Panc1 (cell line): ENCODE results near the gene AGPS.

ENCODE experiments used
- CTCF ChIP-seq: fragments of 450-650 bp; IDR thresholded peaks from 2 replicates; pipeline ENCODE4 v1.5.1; 2017; ENCODE audit warnings: mild to moderate bottlenecking
- TF ChIP-seq, protein P1 (sequence below), 2 experiments: IDR thresholded peaks; 2 replicates each; pipeline ENCODE4 v1.6.1; 2011 to 2012; ENCODE audit warnings: low read depth in 2 of 2, control low read depth in 1 of 2, low read length in 1 of 2, mild to moderate bottlenecking in 1 of 2, moderate library complexity in 1 of 2; ENCODE audit not compliant: insufficient read depth in 1 of 2

DNA sequence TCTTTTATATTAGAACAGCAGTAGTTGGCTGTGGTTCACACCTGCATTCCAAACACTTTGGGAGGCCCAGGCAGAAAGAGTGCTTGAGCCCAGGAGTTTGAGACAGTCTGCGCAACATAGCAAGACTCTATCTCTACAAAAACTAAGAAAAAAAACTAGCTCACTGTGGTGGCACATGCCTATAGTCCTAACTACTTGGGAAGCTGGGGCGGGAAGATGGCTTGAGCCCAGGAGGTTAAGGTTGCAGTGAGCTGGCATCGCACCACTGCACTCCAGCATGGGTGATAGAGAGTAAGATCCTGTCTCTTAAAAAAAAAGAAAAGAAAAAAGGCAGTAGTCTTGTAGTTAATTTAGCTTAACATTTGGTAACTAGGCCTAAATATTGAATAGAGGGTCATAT lies 136.6 kb downstream of the AGPS start:
- no peak for TF ChIP-seq CTCF
- TF ChIP-seq, protein P1, sequence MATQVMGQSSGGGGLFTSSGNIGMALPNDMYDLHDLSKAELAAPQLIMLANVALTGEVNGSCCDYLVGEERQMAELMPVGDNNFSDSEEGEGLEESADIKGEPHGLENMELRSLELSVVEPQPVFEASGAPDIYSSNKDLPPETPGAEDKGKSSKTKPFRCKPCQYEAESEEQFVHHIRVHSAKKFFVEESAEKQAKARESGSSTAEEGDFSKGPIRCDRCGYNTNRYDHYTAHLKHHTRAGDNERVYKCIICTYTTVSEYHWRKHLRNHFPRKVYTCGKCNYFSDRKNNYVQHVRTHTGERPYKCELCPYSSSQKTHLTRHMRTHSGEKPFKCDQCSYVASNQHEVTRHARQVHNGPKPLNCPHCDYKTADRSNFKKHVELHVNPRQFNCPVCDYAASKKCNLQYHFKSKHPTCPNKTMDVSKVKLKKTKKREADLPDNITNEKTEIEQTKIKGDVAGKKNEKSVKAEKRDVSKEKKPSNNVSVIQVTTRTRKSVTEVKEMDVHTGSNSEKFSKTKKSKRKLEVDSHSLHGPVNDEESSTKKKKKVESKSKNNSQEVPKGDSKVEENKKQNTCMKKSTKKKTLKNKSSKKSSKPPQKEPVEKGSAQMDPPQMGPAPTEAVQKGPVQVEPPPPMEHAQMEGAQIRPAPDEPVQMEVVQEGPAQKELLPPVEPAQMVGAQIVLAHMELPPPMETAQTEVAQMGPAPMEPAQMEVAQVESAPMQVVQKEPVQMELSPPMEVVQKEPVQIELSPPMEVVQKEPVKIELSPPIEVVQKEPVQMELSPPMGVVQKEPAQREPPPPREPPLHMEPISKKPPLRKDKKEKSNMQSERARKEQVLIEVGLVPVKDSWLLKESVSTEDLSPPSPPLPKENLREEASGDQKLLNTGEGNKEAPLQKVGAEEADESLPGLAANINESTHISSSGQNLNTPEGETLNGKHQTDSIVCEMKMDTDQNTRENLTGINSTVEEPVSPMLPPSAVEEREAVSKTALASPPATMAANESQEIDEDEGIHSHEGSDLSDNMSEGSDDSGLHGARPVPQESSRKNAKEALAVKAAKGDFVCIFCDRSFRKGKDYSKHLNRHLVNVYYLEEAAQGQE (IDR thresholded peaks at IDR 0.05; ENCODE audit: insufficient read depth in 1 of 2, low read depth in 2 of 2, low read length in 1 of 2), result no peak
